K562 (cell line): ENCODE data around the gene ELF2. TPM values are rescaled to one million over a fixed set of nuclear protein-coding genes. Genes with fewer than 3 reads are reported as not detected.

Source experiments
- E2F4 ChIP-seq: sonication (generic); formaldehyde crosslinking; IDR thresholded peaks from 2 replicates; pipeline ENCODE4 v1.8.0; 2022; ENCODE audit warnings: mild to moderate bottlenecking, low read depth, missing genetic modification reagents
- GTF3C2 ChIP-seq: IDR thresholded peaks from 3 replicates; pipeline ENCODE4 v1.6.1; 2011; ENCODE audit warnings: borderline replicate concordance, mild to moderate bottlenecking, moderate library complexity; ENCODE audit not compliant: insufficient read length; ENCODE audit errors: extremely low read depth
- HCFC1 ChIP-seq: IDR thresholded peaks from 2 replicates; pipeline ENCODE4 v1.6.1; 2012; ENCODE audit warnings: low read depth, low read length, improper control_type of control experiment
- HDAC2 ChIP-seq: fragments of 450-650 bp; IDR thresholded peaks from 2 replicates; pipeline ENCODE4 v1.6.1; 2016; ENCODE audit warnings: mild to moderate bottlenecking
- HMG20A ChIP-seq: fragments of 450-650 bp; formaldehyde crosslinking; conservative IDR thresholded peaks from 2 replicates; pipeline ENCODE4 v1.4.0; 2020; ENCODE audit warnings: mild to moderate bottlenecking, mixed read lengths
- MAFG ChIP-seq: fragments of 450-650 bp; conservative IDR thresholded peaks from 2 replicates; pipeline ENCODE4 v1.6.1; 2016; ENCODE audit warnings: missing genetic modification characterization, missing compliant biosample characterization
- MEF2D ChIP-seq: conservative IDR thresholded peaks from 2 replicates; pipeline ENCODE4 v1.6.1; 2016; ENCODE audit warnings: low read depth, missing genetic modification characterization, missing compliant biosample characterization
- NFYB ChIP-seq: IDR thresholded peaks from 2 replicates; pipeline ENCODE4 v1.6.1; 2011; ENCODE audit warnings: mild to moderate bottlenecking, moderate library complexity; ENCODE audit not compliant: insufficient read length; ENCODE audit errors: extremely low read depth
- PML ChIP-seq: IDR thresholded peaks from 2 replicates; pipeline ENCODE4 v1.6.1; 2012; ENCODE audit warnings: low read length, inconsistent platforms
- REST ChIP-seq, 2 experiments: fragments of 450-650 bp; formaldehyde crosslinking in 1 of 2; IDR thresholded peaks; 2 replicates each; pipeline versions ENCODE4 v1.4.0 to v1.6.1; 2014 to 2020; ENCODE audit warnings: mild to moderate bottlenecking in 2 of 2, borderline replicate concordance in 1 of 2, low read depth in 1 of 2
- U2AF1 ChIP-seq: fragments of 200-400 bp; formaldehyde crosslinking; optimal IDR thresholded peaks from 2 replicates; pipeline ENCODE3; 2017; ENCODE audit warnings: mild to moderate bottlenecking, low read depth, low read length, moderate library complexity
- ZC3H4 ChIP-seq: sonication (generic); formaldehyde crosslinking; IDR thresholded peaks from 2 replicates; pipeline ENCODE4 v1.9.0; 2021; ENCODE audit warnings: missing genetic modification reagents, borderline replicate concordance
- ZNF311 ChIP-seq: fragments of 250-450 bp; sonication (Bioruptor Pico); IDR thresholded peaks from 2 replicates; pipeline ENCODE4 v1.4.0; 2020; ENCODE audit warnings: mild to moderate bottlenecking, moderate library complexity
- ZNF436 ChIP-seq: fragments of 250-450, 450-650 bp; sonication (Bioruptor Pico); formaldehyde crosslinking; IDR thresholded peaks from 2 replicates; pipeline ENCODE4 v1.7.0; 2020; ENCODE audit warnings: mild to moderate bottlenecking
- polyA plus RNA-seq, 8 experiments: library from polyadenylated mRNA; depleted of rRNA in 4 of 8; stranded (reverse) in 5 of 8; unstranded in 3 of 8; fragments of >200 nt; fragmentation: Nextera tagmentation in 2 of 8; fragmentation: Illumina TruSeq in 1 of 8; extraction: Ambion mirVana in 2 of 8; extraction: Trizol in 1 of 8; gene quantifications; 2 replicates each; pipeline versions ENCODE4 v1.2.1 to v1.2.3, GENCODE V29; 2011 to 2014; ENCODE audit warnings: inconsistent platforms in 1 of 8, missing spikeins in 1 of 8
- total RNA-seq, 7 experiments: library from RNA; depleted of rRNA in 6 of 7; stranded (reverse); fragments of >200 nt in 6 of 7; fragmentation: Illumina TruSeq in 2 of 7; extraction: Trizol in 2 of 7; gene quantifications; 2 replicates each; pipeline versions ENCODE4 v1.2.1 to v1.2.3, GENCODE V29; 2011 to 2021; ENCODE audit warnings: low replicate concordance in 1 of 7

Gene ELF2
- total and polyA plus RNA-seq, 9 of the 15 experiments (the other 6 are each of a cell fraction or from before 2014, with no cell fraction given): 9.4 to 58.7 (median 41.6) TPM

- TF ChIP-seq REST (IDR thresholded peaks at IDR 0.05; ENCODE audit: borderline replicate concordance) (peak; percentile 95), REST (CRISPR knock-in tag; IDR thresholded peaks at IDR 0.05; ENCODE audit: low read depth) (no peak), ZNF311 (CRISPR knock-in tag) (no peak), MEF2D (no peak), ZNF436 (CRISPR knock-in tag) (no peak), ZC3H4 (CRISPR knock-in tag) (peak; percentile 51; the same call in 1 of the 2 replicates), PML (peak; percentile 52; the same call in 1 of the 2 replicates), E2F4 (CRISPR knock-in tag) (no peak), HDAC2 (no peak), HMG20A (CRISPR knock-in tag) (no peak), HCFC1 (no peak; the same call in 1 of the 2 replicates), NFYB (no peak), U2AF1 (peak; percentile 43), MAFG (tag) (no peak), GTF3C2 (no peak)
These were observed 543 bp downstream of the ELF2 start (continued) for GRCh38 chr4:139176302-139177048.
